ENCODE data around the gene TFPT. TPM values are rescaled to one million over a fixed set of nuclear protein-coding genes. Genes with fewer than 3 reads are reported as not detected.

The TFPT gene, protein sequence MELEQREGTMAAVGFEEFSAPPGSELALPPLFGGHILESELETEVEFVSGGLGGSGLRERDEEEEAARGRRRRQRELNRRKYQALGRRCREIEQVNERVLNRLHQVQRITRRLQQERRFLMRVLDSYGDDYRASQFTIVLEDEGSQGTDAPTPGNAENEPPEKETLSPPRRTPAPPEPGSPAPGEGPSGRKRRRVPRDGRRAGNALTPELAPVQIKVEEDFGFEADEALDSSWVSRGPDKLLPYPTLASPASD
- total RNA-seq = 10 to 100 TPM; 10.8 to 26.6 (median 19.8) TPM

DNA sequence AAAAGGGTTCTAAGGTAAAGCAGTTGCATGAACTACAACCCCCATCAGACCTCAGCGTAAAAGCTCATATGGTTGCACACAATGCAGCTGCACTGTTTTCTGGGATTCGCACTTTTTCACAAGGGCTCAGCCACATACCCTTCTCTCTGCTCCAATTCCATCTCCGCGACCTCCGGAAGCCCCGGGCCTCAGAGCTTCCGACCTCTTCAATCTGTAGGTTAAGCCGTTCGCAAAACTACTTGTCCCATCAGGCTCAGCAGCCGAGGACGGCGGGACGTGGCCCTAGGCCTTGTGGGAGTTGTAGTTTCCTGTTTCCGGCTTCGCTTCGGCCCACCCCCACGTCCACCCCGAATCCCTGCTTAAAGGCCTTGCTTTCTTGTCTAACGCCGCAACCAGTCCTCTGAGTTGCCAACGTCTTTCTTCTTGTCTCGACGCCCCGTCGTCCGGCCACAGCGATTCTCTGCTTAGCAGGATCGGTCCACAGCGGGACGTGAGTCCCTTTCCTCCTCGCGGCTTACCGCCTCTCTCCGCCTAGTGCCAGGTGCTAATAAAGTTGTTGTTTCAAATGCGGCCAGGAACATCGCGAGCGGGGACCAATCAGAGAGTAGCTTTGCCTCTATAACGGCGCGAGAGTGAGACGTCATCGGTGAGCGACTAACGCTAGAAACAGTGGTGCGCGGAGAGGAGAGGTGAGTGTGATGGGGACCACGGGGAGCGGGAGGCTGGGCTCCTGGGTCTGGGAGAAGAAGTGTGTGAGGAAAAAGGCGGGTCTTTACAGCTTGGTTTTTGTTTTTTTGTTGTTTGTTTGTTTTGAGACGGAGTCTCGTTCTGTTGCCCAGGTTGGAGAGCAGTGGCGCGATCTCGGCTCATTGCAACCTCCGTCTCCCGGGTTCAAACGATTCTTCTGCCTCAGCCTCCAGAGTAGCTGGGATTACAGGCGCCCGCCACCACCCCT lies at the start of gene TFPT, which contains the start of gene PRPF31:
TSS of gene TFPT (minus strand) at position 549 of the 955 bp plus-strand sequence. CDS start at position 161, 388 bp downstream.
TSS of gene PRPF31 (plus strand) at position 646 of the 955 bp plus-strand sequence. CDS start 2,525 bp downstream, outside the sequence.
- intact Hi-C loops (cut with DNase I) = no loop called here

DNA sequence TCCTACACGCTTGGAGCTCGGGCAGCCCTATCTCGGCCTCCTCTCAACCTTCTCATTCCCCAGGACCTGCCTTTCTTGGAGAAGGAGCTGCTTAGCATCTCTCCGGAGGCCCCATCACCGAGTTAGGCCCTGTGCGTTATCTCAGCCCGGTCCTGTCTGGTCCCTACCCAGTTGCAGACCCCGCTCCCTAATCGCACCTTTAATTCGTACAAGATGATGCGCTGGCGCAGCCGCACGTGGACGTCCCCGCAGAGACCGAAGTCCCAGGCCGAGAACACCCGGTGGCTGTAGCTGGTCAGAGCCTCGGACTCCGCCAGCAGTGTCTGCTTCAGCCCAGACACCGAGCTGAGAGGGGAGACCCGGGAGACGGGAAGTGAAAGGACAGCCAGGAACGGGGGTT lies 49.8 kb upstream of the TFPT start:
- no peak for DNase-seq (ENCODE audit: extremely low spot score)
- Histone ChIP-seq H3K9me3 (no peaks in the 10 kb centered on the region), H3K27me3 (peaks cover 0 to 39% (median 7%) of the 10 kb centered on the region in 4 donors), H3K36me3 (no peaks in the 10 kb centered on the region), H3K4me1 (peaks cover 37 to 50% (median 47%) of the 10 kb centered on the region in 4 donors), H3K27ac (replicated peaks in 1 of 4) (no peak overlapping the region), H3K4me3 (no peak overlapping the region)
- intact Hi-C loops (cut with DNase I) = loop anchor here (5.0 kb wide), 1 partner anchor 37 kb away; the partner anchor contains the start of gene RPS9
- TF ChIP-seq EP300 (IDR thresholded peaks at IDR 0.05) = no peak
- 90% methylated on average over 25 of the region's 25 CpGs for WGBS

More for the DNA sequence above, at the start of gene TFPT, which contains the start of gene PRPF31:
- peak within 1 kb of the TSS; percentile 75 to 79 (median 77) for H3K4me3 ChIP-seq
- peaks cover 22 to 34% (median 32%) of the 10 kb centered on the region in 4 donors for H3K4me1 ChIP-seq
- peak; percentile 99 for DNase-seq (ENCODE audit: extremely low spot score)
- H3K27ac ChIP-seq (replicated peaks in 1 of 4) = peak within 1 kb of the TSS; percentile 82 to 92 (median 88)
- H3K36me3 ChIP-seq = peaks cover 6 to 45% (median 36%) of the 10 kb centered on the region in 4 donors
- H3K9me3 ChIP-seq = no peaks in the 10 kb centered on the region
- no peaks in the 10 kb centered on the region for H3K27me3 ChIP-seq
- TF ChIP-seq EP300 (IDR thresholded peaks at IDR 0.05) (no peak), POLR2AphosphoS5 (IDR thresholded peaks at IDR 0.05) (peak; percentile 93 to 96), POLR2A (IDR thresholded peaks at IDR 0.05; ENCODE audit: low read depth) (peak; percentile 69)
- TF ChIP-seq, protein P1, sequence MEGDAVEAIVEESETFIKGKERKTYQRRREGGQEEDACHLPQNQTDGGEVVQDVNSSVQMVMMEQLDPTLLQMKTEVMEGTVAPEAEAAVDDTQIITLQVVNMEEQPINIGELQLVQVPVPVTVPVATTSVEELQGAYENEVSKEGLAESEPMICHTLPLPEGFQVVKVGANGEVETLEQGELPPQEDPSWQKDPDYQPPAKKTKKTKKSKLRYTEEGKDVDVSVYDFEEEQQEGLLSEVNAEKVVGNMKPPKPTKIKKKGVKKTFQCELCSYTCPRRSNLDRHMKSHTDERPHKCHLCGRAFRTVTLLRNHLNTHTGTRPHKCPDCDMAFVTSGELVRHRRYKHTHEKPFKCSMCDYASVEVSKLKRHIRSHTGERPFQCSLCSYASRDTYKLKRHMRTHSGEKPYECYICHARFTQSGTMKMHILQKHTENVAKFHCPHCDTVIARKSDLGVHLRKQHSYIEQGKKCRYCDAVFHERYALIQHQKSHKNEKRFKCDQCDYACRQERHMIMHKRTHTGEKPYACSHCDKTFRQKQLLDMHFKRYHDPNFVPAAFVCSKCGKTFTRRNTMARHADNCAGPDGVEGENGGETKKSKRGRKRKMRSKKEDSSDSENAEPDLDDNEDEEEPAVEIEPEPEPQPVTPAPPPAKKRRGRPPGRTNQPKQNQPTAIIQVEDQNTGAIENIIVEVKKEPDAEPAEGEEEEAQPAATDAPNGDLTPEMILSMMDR (IDR thresholded peaks at IDR 0.05) = no peak
- under 1% methylated on average over 36 of the region's 60 CpGs for WGBS

DNA sequence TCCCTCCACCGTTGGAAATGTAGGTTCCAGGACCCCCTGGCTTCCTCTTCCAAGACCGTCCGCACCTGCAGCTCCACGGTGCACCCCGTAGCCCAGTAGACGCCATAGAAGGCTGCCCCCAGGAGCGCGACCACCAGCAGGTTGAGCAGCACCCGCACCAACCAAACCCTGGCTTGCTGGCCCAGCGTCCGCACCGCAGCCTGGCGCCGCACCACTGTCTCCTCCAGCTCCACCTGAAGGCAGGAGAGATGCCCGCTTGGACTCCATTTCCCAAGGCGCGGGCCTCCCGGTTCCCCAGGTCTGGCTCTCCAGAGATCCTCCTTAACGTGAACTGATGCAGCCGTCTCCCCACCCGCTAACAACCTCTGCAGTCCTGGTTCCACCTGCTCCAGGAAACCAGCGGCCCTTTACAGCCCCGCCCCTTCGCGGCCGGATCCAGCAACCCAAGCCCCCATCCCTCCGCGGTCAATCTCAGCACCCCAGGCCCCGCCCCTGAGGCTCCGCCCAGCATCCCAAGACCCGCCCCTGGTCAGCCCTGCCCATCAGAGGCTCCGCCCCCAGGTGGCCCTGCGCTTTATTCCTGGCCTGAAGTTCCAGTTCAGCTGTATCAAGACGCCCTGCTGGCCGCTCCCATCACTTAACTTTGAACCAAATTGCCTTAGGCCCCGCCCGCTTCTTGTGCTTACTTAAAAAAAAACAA lies 49.1 kb upstream of the TFPT start:
- no peak for TF ChIP-seq EP300 (IDR thresholded peaks at IDR 0.05)
- no peak overlapping the region for H3K27ac ChIP-seq (replicated peaks in 1 of 4)
- no peaks in the 10 kb centered on the region for H3K36me3 ChIP-seq
- H3K4me3 ChIP-seq = peak overlapping the region in 2 of 4 donors; percentile 16 to 39
- no peak for DNase-seq (ENCODE audit: extremely low spot score)
- no peaks in the 10 kb centered on the region for H3K9me3 ChIP-seq
- peaks cover 0 to 39% (median 7%) of the 10 kb centered on the region in 4 donors for H3K27me3 ChIP-seq
- peaks cover 39 to 53% (median 49%) of the 10 kb centered on the region in 4 donors for H3K4me1 ChIP-seq
- 14% methylated on average over 18 of the region's 37 CpGs for WGBS
- intact Hi-C loops (cut with DNase I) = loop anchor here (5.0 kb wide), 1 partner anchor 38 kb away; the partner anchor contains the start of gene RPS9

DNA sequence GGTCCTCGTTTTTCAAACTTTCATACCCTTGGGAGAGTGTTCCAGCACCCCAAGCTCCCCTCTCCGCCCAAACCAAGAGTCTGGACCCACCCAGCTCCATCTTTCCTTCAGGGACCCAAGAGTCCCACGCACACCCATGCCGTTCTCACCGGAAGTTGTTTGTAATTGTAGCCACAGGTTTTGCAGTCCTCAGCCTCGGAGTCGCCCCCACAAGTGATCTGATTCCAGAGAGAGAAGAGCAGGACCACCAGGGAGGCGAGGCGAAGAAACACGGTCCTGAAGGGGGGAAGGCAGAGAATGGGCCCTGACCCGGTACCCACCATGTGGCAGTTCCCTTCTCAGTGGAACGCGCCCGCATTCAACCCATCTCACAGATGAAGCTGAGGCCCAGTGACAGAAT lies 47.4 kb upstream of the TFPT start:
- Histone ChIP-seq H3K27ac (replicated peaks in 1 of 4) (peak overlapping the region in 3 of 4 donors; percentile 92 to 97 (median 93)), H3K9me3 (no peaks in the 10 kb centered on the region), H3K4me1 (peaks cover 45 to 60% (median 56%) of the 10 kb centered on the region in 4 donors), H3K27me3 (peaks cover 0 to 33% (median 7%) of the 10 kb centered on the region in 4 donors), H3K36me3 (peaks cover 3 to 5% (median 4%) of the 10 kb centered on the region in 4 donors), H3K4me3 (peak overlapping the region; percentile 46 to 66 (median 51))
- no peak for DNase-seq (ENCODE audit: extremely low spot score)
- intact Hi-C loops (cut with DNase I) = no loop called here
- WGBS = 71% methylated on average over 14 of the region's 14 CpGs
- no peak for TF ChIP-seq POLR2AphosphoS5 (IDR thresholded peaks at IDR 0.05)
- no peak for TF ChIP-seq EP300 (IDR thresholded peaks at IDR 0.05)
- TF ChIP-seq, protein P1 (IDR thresholded peaks at IDR 0.05) = no peak
- no peak for TF ChIP-seq POLR2A (IDR thresholded peaks at IDR 0.05; ENCODE audit: low read depth)

DNA sequence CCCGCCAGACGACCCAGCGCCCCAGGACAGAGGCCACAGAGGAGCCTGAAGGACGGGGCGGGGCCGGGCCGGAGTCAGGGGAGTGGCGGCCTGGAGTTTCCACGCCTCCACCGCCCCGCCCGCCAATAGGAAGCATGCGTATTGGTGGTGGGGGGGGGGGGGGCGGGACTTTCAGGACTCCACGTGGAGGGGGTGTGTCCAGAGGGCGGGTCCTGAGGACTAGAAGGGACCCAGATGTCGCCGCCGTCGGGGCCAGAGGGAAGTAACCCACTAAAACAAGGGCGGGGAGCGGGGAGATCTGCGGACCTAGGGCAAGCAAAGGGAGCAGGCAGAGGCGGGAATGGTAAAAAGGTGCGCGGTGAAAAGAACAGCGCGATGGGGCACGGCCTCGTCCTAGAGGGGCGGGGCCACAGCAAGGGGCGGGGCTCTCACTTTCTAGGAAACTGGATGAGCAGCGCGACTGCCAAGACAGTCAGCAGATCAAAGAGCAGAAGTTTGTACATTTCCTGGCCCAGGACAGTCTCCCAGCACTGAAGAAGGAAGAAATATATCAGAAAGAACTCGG lies 46.9 kb upstream of the TFPT start:
- intact Hi-C loops (cut with DNase I) = no loop called here
- Histone ChIP-seq H3K9me3 (no peaks in the 10 kb centered on the region), H3K4me3 (peak overlapping the region; percentile 46 to 66 (median 51)), H3K36me3 (peaks cover 8 to 11% (median 9%) of the 10 kb centered on the region in 4 donors), H3K27ac (replicated peaks in 1 of 4) (peak overlapping the region in 3 of 4 donors; percentile 92 to 97 (median 93)), H3K4me1 (peaks cover 45 to 64% (median 58%) of the 10 kb centered on the region in 4 donors), H3K27me3 (peaks cover 0 to 28% (median 7%) of the 10 kb centered on the region in 4 donors)
- 5% methylated on average over 32 of the region's 35 CpGs for WGBS
- no peak for TF ChIP-seq POLR2AphosphoS5 (IDR thresholded peaks at IDR 0.05)
- TF ChIP-seq EP300 (IDR thresholded peaks at IDR 0.05) = no peak
- TF ChIP-seq, protein P1 (IDR thresholded peaks at IDR 0.05) = no peak
- TF ChIP-seq POLR2A (IDR thresholded peaks at IDR 0.05; ENCODE audit: low read depth) = no peak
- peak; percentile 97 for DNase-seq (ENCODE audit: extremely low spot score)

Measured in esophagus muscularis mucosa (tissue), 4 donors.